H1 (cell line): ENCODE measurements around the gene LMX1B. TPM values are rescaled to one million over a fixed set of nuclear protein-coding genes. Genes with fewer than 3 reads are reported as not detected.

Experiments
- CBX5 ChIP-seq: fragments of 300-800, 300-1000 bp; sonication (generic); IDR thresholded peaks from 2 replicates; pipeline ENCODE4 v1.7.1; 2016; ENCODE audit warnings: antibody characterized with exemption, low read length, low read depth
- E2F6 ChIP-seq: IDR thresholded peaks from 2 replicates; pipeline ENCODE4 v1.6.1; 2012; ENCODE audit warnings: inconsistent platforms
- EGR1 ChIP-seq: IDR thresholded peaks from 2 replicates; pipeline ENCODE4 v1.6.1; 2011; ENCODE audit warnings: low read depth, low read length, borderline replicate concordance
- GTF2F1 ChIP-seq: IDR thresholded peaks from 2 replicates; pipeline ENCODE4 v1.6.1; 2012; ENCODE audit warnings: low read depth, low read length, improper control_type of control experiment, borderline replicate concordance
- HDAC6 ChIP-seq: IDR thresholded peaks from one replicate; pipeline ENCODE4 v1.7.1; 2012; ENCODE audit warnings: low read depth, mild to moderate bottlenecking, inconsistent platforms, low read length, moderate library complexity
- JUN ChIP-seq: IDR thresholded peaks from 2 replicates; pipeline ENCODE4 v1.6.1; 2011; ENCODE audit warnings: low read depth, mild to moderate bottlenecking, improper control_type of control experiment, low read length
- JUND ChIP-seq: IDR thresholded peaks from 2 replicates; pipeline ENCODE4 v1.6.1; 2011; ENCODE audit warnings: mild to moderate bottlenecking, improper control_type of control experiment, low read length
- KDM5A ChIP-seq: fragments of 200-600 bp; IDR thresholded peaks from 2 replicates; pipeline ENCODE4 v1.7.1; 2012; ENCODE audit warnings: mild to moderate bottlenecking, low read length, inconsistent platforms, mixed read lengths
- NANOG ChIP-seq: IDR thresholded peaks from 2 replicates; pipeline ENCODE4 v1.6.1; 2011; ENCODE audit warnings: low read length, low read depth, mild to moderate bottlenecking, inconsistent platforms; ENCODE audit not compliant: insufficient read depth, poor library complexity, severe bottlenecking
- NRF1 ChIP-seq: IDR thresholded peaks from 2 replicates; pipeline ENCODE4 v1.6.1; 2011; ENCODE audit warnings: mild to moderate bottlenecking, low read depth, low read length, improper control_type of control experiment
- RAD21 ChIP-seq, 2 experiments: IDR thresholded peaks in 1 of 2; conservative IDR thresholded peaks in 1 of 2; 2 replicates each; pipeline ENCODE4 v1.6.1; 2011; ENCODE audit warnings: low read depth in 2 of 2, low read length in 2 of 2, improper control_type of control experiment in 1 of 2, inconsistent platforms in 1 of 2, mild to moderate bottlenecking in 1 of 2, moderate library complexity in 1 of 2
- RBBP5 ChIP-seq: IDR thresholded peaks from 2 replicates; pipeline ENCODE4 v1.7.1; 2012; ENCODE audit warnings: low read depth, mild to moderate bottlenecking, inconsistent platforms, low read length, moderate library complexity, borderline replicate concordance
- RXRA ChIP-seq: IDR thresholded peaks from 2 replicates; pipeline ENCODE4 v1.6.1; 2011; ENCODE audit warnings: low read depth, mild to moderate bottlenecking, low read length, moderate library complexity; ENCODE audit not compliant: insufficient read depth
- SIRT6 ChIP-seq: IDR thresholded peaks from one replicate; pipeline ENCODE4 v1.7.1; 2012; ENCODE audit warnings: low read length, inconsistent platforms
- SP1 ChIP-seq: IDR thresholded peaks from 2 replicates; pipeline ENCODE4 v1.6.1; 2011; ENCODE audit warnings: low read depth, low read length
- SP4 ChIP-seq: IDR thresholded peaks from 2 replicates; pipeline ENCODE4 v1.6.1; 2012; ENCODE audit warnings: low read length, inconsistent platforms
- TBP ChIP-seq: IDR thresholded peaks from 2 replicates; pipeline ENCODE4 v1.6.1; 2011; ENCODE audit warnings: low read depth, low read length, improper control_type of control experiment
- YY1 ChIP-seq: IDR thresholded peaks from 2 replicates; pipeline ENCODE4 v1.6.1; 2011; ENCODE audit warnings: low read depth, mild to moderate bottlenecking, low read length
- polyA plus RNA-seq, 7 experiments: library from polyadenylated mRNA; depleted of rRNA in 3 of 7; stranded (reverse) in 5 of 7; unstranded in 2 of 7; fragments of >200 nt in 5 of 7; fragments of 200-250 nt in 2 of 7; gene quantifications; 1 replicate in 5 of 7; 2 replicates in 1 of 7; 4 replicates in 1 of 7; pipeline versions ENCODE4 v1.2.1 to v1.2.3, GENCODE V29; 2011 to 2013; ENCODE audit warnings: missing spikeins in 2 of 7, mixed read lengths in 2 of 7
- total RNA-seq: library from RNA; stranded (reverse); fragmentation: NEBNext Ultra II Directional; extraction: Animal tissue kit (Norgen Biotek cat#: 25700); gene quantifications from 2 replicates; pipeline ENCODE4 v1.2.1, GENCODE V29; 2021
- TF ChIP-seq, protein P1 (sequence below): IDR thresholded peaks from 2 replicates; pipeline ENCODE4 v1.6.1; 2012; ENCODE audit warnings: inconsistent platforms
- TF ChIP-seq, protein P2 (sequence below): IDR thresholded peaks from 2 replicates; pipeline ENCODE4 v1.6.1; 2012; ENCODE audit warnings: low read length, inconsistent platforms
- TF ChIP-seq, protein P3 (sequence below), 3 experiments: IDR thresholded peaks; 1 replicate in 2 of 3; 2 replicates in 1 of 3; pipeline versions ENCODE4 v1.5.1 to v1.6.1; 2011; ENCODE audit warnings: low read length in 3 of 3, mild to moderate bottlenecking in 3 of 3, inconsistent platforms in 2 of 3, low read depth in 1 of 3, moderate library complexity in 1 of 3; ENCODE audit not compliant: insufficient read depth in 1 of 3; ENCODE audit errors: control extremely low read depth in 1 of 3

LMX1B gene
- total and polyA plus RNA-seq, 2 of the 8 experiments (the other 6 are each of a cell fraction or from before 2014, with no cell fraction given) = 0.09 to 0.37 TPM

GRCh38 chr9:126719618-126720031 is 105.9 kb downstream of the LMX1B start (continued):
- TF ChIP-seq, protein P1, sequence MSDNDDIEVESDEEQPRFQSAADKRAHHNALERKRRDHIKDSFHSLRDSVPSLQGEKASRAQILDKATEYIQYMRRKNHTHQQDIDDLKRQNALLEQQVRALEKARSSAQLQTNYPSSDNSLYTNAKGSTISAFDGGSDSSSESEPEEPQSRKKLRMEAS = no peak
- TF ChIP-seq, protein P2, sequence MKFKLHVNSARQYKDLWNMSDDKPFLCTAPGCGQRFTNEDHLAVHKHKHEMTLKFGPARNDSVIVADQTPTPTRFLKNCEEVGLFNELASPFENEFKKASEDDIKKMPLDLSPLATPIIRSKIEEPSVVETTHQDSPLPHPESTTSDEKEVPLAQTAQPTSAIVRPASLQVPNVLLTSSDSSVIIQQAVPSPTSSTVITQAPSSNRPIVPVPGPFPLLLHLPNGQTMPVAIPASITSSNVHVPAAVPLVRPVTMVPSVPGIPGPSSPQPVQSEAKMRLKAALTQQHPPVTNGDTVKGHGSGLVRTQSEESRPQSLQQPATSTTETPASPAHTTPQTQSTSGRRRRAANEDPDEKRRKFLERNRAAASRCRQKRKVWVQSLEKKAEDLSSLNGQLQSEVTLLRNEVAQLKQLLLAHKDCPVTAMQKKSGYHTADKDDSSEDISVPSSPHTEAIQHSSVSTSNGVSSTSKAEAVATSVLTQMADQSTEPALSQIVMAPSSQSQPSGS = no peak
- TF ChIP-seq HDAC6 (no peak), CBX5 (no peak), SP1 (peak; percentile 52), SIRT6 (no peak), RAD21 (IDR thresholded peaks at IDR 0.05 in 1 of 2, conservative IDR thresholded peaks at IDR 0.05 in 1 of 2; ENCODE audit: low read depth in 2 of 2, low read length in 2 of 2) (no peak; a peak in 1 of 4 replicates), RBBP5 (no peak), RXRA (no peak), JUND (no peak), KDM5A (no peak), E2F6 (no peak), GTF2F1 (no peak), NANOG (peak; percentile 5), NRF1 (no peak), YY1 (no peak), TBP (peak; percentile 66; the same call in 1 of the 2 replicates), SP4 (no peak), EGR1 (no peak), JUN (no peak)
- TF ChIP-seq, protein P3, sequence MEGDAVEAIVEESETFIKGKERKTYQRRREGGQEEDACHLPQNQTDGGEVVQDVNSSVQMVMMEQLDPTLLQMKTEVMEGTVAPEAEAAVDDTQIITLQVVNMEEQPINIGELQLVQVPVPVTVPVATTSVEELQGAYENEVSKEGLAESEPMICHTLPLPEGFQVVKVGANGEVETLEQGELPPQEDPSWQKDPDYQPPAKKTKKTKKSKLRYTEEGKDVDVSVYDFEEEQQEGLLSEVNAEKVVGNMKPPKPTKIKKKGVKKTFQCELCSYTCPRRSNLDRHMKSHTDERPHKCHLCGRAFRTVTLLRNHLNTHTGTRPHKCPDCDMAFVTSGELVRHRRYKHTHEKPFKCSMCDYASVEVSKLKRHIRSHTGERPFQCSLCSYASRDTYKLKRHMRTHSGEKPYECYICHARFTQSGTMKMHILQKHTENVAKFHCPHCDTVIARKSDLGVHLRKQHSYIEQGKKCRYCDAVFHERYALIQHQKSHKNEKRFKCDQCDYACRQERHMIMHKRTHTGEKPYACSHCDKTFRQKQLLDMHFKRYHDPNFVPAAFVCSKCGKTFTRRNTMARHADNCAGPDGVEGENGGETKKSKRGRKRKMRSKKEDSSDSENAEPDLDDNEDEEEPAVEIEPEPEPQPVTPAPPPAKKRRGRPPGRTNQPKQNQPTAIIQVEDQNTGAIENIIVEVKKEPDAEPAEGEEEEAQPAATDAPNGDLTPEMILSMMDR (IDR thresholded peaks at IDR 0.05; ENCODE audit: control extremely low read depth in 1 of 3, insufficient read depth in 1 of 3, low read depth in 1 of 3, low read length in 3 of 3) = no peak; a peak in 1 of 4 replicates
